Tibial nerve (tissue), 4 donors: ENCODE results near the gene EN2. TPM values are rescaled to one million over a fixed set of nuclear protein-coding genes. Genes with fewer than 3 reads are reported as not detected.
"Not testable (repeated sequence)": the region's sequence is repeated elsewhere in the genome, so short reads cannot be mapped to it uniquely, and the experiment has no call there.

Experiments used
- DNase-seq, 2 donors: peaks; one replicate each; pipeline ENCODE4 v3.0.0-alpha.2; 2019; ENCODE audit warnings: low spot score in 2 of 2
- H3K27ac ChIP-seq, 4 donors: fragments of 200-600 bp; sonication (generic) in 3 of 4; one replicate each; pipeline ENCODE4 v1.5.1; 2017 to 2019; ENCODE audit warnings: mild to moderate bottlenecking in 1 of 4
- H3K27me3 ChIP-seq, 2 donors: fragments of 200-600 bp; sonication (generic) in 1 of 2; one replicate each; pipeline versions ENCODE4 v1.5.1 to v1.6.0; 2017 to 2019
- H3K36me3 ChIP-seq, 3 donors: fragments of 200-600 bp; sonication (generic); one replicate each; pipeline ENCODE4 v1.5.1; 2018 to 2019
- H3K4me1 ChIP-seq, 4 donors: fragments of 200-600 bp; sonication (generic) in 3 of 4; one replicate each; pipeline ENCODE4 v1.5.1; 2017 to 2019
- H3K4me3 ChIP-seq, 4 donors: fragments of 200-600 bp; sonication (generic) in 3 of 4; one replicate each; pipeline ENCODE4 v1.5.1; 2017 to 2019; ENCODE audit warnings: mild to moderate bottlenecking in 1 of 4, moderate library complexity in 1 of 4
- H3K9me3 ChIP-seq, 4 donors: fragments of 200-600 bp; sonication (generic) in 3 of 4; one replicate each; pipeline ENCODE4 v1.5.1; 2017 to 2019
- CTCF ChIP-seq, 5 experiments: fragments of 200-600 bp in 3 of 5; fragments of 450-650 bp in 2 of 5; sonication (generic) in 3 of 5; IDR thresholded peaks; one replicate each; pipeline ENCODE4 v1.5.1; 2016 to 2019; ENCODE audit warnings: antibody characterized with exemption in 5 of 5, mild to moderate bottlenecking in 3 of 5, moderate library complexity in 2 of 5
- EP300 ChIP-seq, 2 donors: sonication (generic); formaldehyde crosslinking; IDR thresholded peaks; one replicate each; pipeline ENCODE4 v1.6.1; 2017; ENCODE audit warnings: antibody characterized with exemption in 2 of 2, mild to moderate bottlenecking in 1 of 2
- POLR2A ChIP-seq, 2 donors: fragments of 450-650 bp; IDR thresholded peaks; one replicate each; pipeline ENCODE4 v1.6.1; 2017; ENCODE audit warnings: antibody characterized with exemption in 2 of 2, mild to moderate bottlenecking in 2 of 2, moderate library complexity in 2 of 2
- WGBS, 2 donors: methylation state at CpG; one replicate each; pipeline ENCODE4 v1.1.5; 2018; 5-methylcytosine and 5-hydroxymethylcytosine counted together
- total RNA-seq, 4 donors: library from RNA; depleted of rRNA; stranded (reverse); fragments of >200 nt; gene quantifications; one replicate each; pipeline ENCODE4 v1.1.0, GENCODE V29; 2016

The EN2 gene
- total RNA-seq, 4 donors from 2014 or later: under 0.01 to 0.98 TPM; not detected in 2

- H3K27ac ChIP-seq: no peak overlapping the region
- TF ChIP-seq POLR2A (IDR thresholded peaks at IDR 0.05) (no peak), CTCF (IDR thresholded peaks at IDR 0.05) (no peak)
- H3K4me1 ChIP-seq: no peaks in the 10 kb centered on the region
- H3K27me3 ChIP-seq: peaks cover 0 to 66% of the 10 kb centered on the region in 2 donors
- 49 to 53% methylated on average over 7 of the region's 7 CpGs for WGBS, 2 donors
- H3K36me3 ChIP-seq: no peaks in the 10 kb centered on the region
- DNase-seq: no peak
- no peak overlapping the region for H3K4me3 ChIP-seq
- H3K9me3 ChIP-seq: no peaks in the 10 kb centered on the region
Measured at GRCh38 chr7:155438777-155439176, 19.2 kb upstream of the EN2 start.

- peaks cover 0 to 66% of the 10 kb centered on the region in 2 donors for H3K27me3 ChIP-seq
- H3K27ac ChIP-seq: no peak overlapping the region
Measured at GRCh38 chr7:155439311-155440017, 18.5 kb upstream of the EN2 start.

GRCh38 chr7:155440018-155440410 lies 17.9 kb upstream of the EN2 start:
- DNase-seq: no peak
- no peaks in the 10 kb centered on the region for H3K9me3 ChIP-seq
- no peak overlapping the region for H3K4me3 ChIP-seq
- no peak for TF ChIP-seq POLR2A (IDR thresholded peaks at IDR 0.05)
- no peak for TF ChIP-seq CTCF (IDR thresholded peaks at IDR 0.05)
- TF ChIP-seq EP300 (IDR thresholded peaks at IDR 0.05): no peak
- no peaks in the 10 kb centered on the region for H3K36me3 ChIP-seq
- H3K27ac ChIP-seq: no peak overlapping the region
- H3K27me3 ChIP-seq: peaks cover 0 to 66% of the 10 kb centered on the region in 2 donors
- 57 to 60% methylated on average over 8 of the region's 8 CpGs for WGBS, 2 donors
- no peaks in the 10 kb centered on the region for H3K4me1 ChIP-seq

More at GRCh38 chr7:155439311-155440017, 18.5 kb upstream of the EN2 start:
- no peak overlapping the region for H3K4me3 ChIP-seq
- no peaks in the 10 kb centered on the region for H3K36me3 ChIP-seq
- H3K4me1 ChIP-seq: no peaks in the 10 kb centered on the region
- TF ChIP-seq CTCF (IDR thresholded peaks at IDR 0.05) (no peak), EP300 (IDR thresholded peaks at IDR 0.05) (no peak), POLR2A (IDR thresholded peaks at IDR 0.05) (no peak)
- no peaks in the 10 kb centered on the region for H3K9me3 ChIP-seq
- 58 to 70% methylated on average over 17 to 20 of the region's 20 CpGs for WGBS, 2 donors
- DNase-seq: no peak

- H3K4me1 ChIP-seq: no peaks in the 10 kb centered on the region
- DNase-seq: no peak
- peaks cover 0 to 66% of the 10 kb centered on the region in 2 donors for H3K27me3 ChIP-seq
- TF ChIP-seq CTCF (IDR thresholded peaks at IDR 0.05): no peak
- TF ChIP-seq POLR2A (IDR thresholded peaks at IDR 0.05): no peak
- TF ChIP-seq EP300 (IDR thresholded peaks at IDR 0.05): no peak
- H3K9me3 ChIP-seq: no peaks in the 10 kb centered on the region
- H3K4me3 ChIP-seq: no peak overlapping the region
- no peaks in the 10 kb centered on the region for H3K36me3 ChIP-seq
- 54 to 71% methylated on average over 6 of the region's 6 CpGs for WGBS, 2 donors
- H3K27ac ChIP-seq: no peak overlapping the region
Measured at GRCh38 chr7:155441856-155442255, 16.1 kb upstream of the EN2 start.

GRCh38 chr7:155444746-155445145 lies 13.2 kb upstream of the EN2 start:
- TF ChIP-seq EP300 (IDR thresholded peaks at IDR 0.05) (no peak), CTCF (IDR thresholded peaks at IDR 0.05) (no peak), POLR2A (IDR thresholded peaks at IDR 0.05) (no peak)
- Histone ChIP-seq H3K36me3 (no peaks in the 10 kb centered on the region), H3K9me3 (no peaks in the 10 kb centered on the region), H3K27me3 (peaks cover 2 to 69% of the 10 kb centered on the region in 2 donors), H3K4me3 (no peak overlapping the region), H3K4me1 (peaks cover 0 to 16% (median 0%) of the 10 kb centered on the region in 4 donors), H3K27ac (no peak overlapping the region)
- 82 to 86% methylated on average over 8 of the region's 8 CpGs for WGBS, 2 donors
- no peak for DNase-seq

- not testable (repeated sequence) for DNase-seq, H3K9me3 ChIP-seq, H3K4me3 ChIP-seq, H3K27ac ChIP-seq, H3K36me3 ChIP-seq
- Histone ChIP-seq H3K4me1 (peaks cover 0 to 23% (median under 1%) of the 10 kb centered on the region in 4 donors), H3K27me3 (peaks cover 2 to 69% of the 10 kb centered on the region in 2 donors)
- 75 to 77% methylated on average over 9 of the region's 9 CpGs for WGBS, 2 donors
Measured at GRCh38 chr7:155445606-155446005, 12.3 kb upstream of the EN2 start.
